ENCODE results near the gene FGFR2.

Gene FGFR2

GRCh38 chr10:121536310-121536913 is 61.8 kb downstream of the FGFR2 start:
- H3K27me3 Mint-ChIP-seq, result no peaks in the 10 kb centered on the region
- DNase-seq (no peak), ATAC-seq (no peak)
- no peak overlapping the region for H3K4me3 Mint-ChIP-seq
- no peak overlapping the region for H3K27ac Mint-ChIP-seq
- H3K36me3 Mint-ChIP-seq (ENCODE audit: low read depth), result no peaks in the 10 kb centered on the region
- H3K9me3 Mint-ChIP-seq, result no peaks in the 10 kb centered on the region
- no peaks in the 10 kb centered on the region for H3K4me1 Mint-ChIP-seq

- Mint-ChIP-seq H3K36me3 (ENCODE audit: low read depth) (no peaks in the 10 kb centered on the region), H3K27ac (no peak overlapping the region), H3K4me1 (no peaks in the 10 kb centered on the region), H3K9me3 (no peaks in the 10 kb centered on the region), H3K4me3 (no peak overlapping the region), H3K27me3 (no peaks in the 10 kb centered on the region)
- DNase-seq (no peak), ATAC-seq (no peak)
These were observed 62.9 kb downstream of the FGFR2 start for GRCh38 chr10:121535381-121535780.

- no peak for ATAC-seq
- no peaks in the 10 kb centered on the region for H3K36me3 Mint-ChIP-seq (ENCODE audit: low read depth)
- H3K4me1 Mint-ChIP-seq, result no peaks in the 10 kb centered on the region
These were observed 65.9 kb downstream of the FGFR2 start for GRCh38 chr10:121532292-121532864.

DNA sequence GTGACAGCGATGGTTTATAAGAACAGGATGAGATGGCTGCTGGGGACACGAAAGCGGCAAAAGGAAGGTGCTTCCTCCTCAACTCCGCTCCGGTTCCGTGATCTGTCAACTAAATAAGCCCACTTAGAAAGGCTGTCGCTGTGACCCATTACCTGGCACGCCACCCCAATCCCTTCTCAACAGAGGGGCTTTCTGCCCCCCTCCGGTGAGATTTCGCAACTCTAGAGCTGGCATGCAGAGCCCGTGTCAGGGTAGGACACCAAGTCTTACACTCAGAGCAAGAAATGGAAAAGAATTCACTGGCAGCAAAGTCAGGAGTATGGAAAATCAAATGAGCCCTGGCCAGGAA is 66.4 kb downstream of the FGFR2 start:
- ATAC-seq (no peak), DNase-seq (no peak)
- H3K4me3 Mint-ChIP-seq, result no peak overlapping the region
- H3K27ac Mint-ChIP-seq, result no peak overlapping the region
- H3K36me3 Mint-ChIP-seq (ENCODE audit: low read depth), result no peaks in the 10 kb centered on the region
- H3K4me1 Mint-ChIP-seq, result no peaks in the 10 kb centered on the region
- H3K9me3 Mint-ChIP-seq, result no peaks in the 10 kb centered on the region
- no peaks in the 10 kb centered on the region for H3K27me3 Mint-ChIP-seq

More at GRCh38 chr10:121532292-121532864, 65.9 kb downstream of the FGFR2 start:
- H3K27ac Mint-ChIP-seq, result no peak overlapping the region
- H3K27me3 Mint-ChIP-seq, result no peaks in the 10 kb centered on the region
- H3K9me3 Mint-ChIP-seq, result no peaks in the 10 kb centered on the region
- H3K4me3 Mint-ChIP-seq, result no peak overlapping the region
- DNase-seq, result no peak

GRCh38 chr10:121531076-121531829 is 67.0 kb downstream of the FGFR2 start:
- H3K4me1 Mint-ChIP-seq, result no peaks in the 10 kb centered on the region
- H3K27ac Mint-ChIP-seq, result no peak overlapping the region
- no peaks in the 10 kb centered on the region for H3K27me3 Mint-ChIP-seq
- no peaks in the 10 kb centered on the region for H3K36me3 Mint-ChIP-seq (ENCODE audit: low read depth)
- DNase-seq, result no peak
- ATAC-seq, result no peak
- H3K4me3 Mint-ChIP-seq, result no peak overlapping the region
- H3K9me3 Mint-ChIP-seq, result no peaks in the 10 kb centered on the region

- ATAC-seq, result no peak
- Mint-ChIP-seq H3K27me3 (no peaks in the 10 kb centered on the region), H3K27ac (no peak overlapping the region), H3K9me3 (no peaks in the 10 kb centered on the region), H3K4me3 (no peak overlapping the region), H3K4me1 (no peaks in the 10 kb centered on the region), H3K36me3 (ENCODE audit: low read depth) (no peaks in the 10 kb centered on the region)
- no peak for DNase-seq
These were observed 67.7 kb downstream of the FGFR2 start for GRCh38 chr10:121530481-121531075.

DNA sequence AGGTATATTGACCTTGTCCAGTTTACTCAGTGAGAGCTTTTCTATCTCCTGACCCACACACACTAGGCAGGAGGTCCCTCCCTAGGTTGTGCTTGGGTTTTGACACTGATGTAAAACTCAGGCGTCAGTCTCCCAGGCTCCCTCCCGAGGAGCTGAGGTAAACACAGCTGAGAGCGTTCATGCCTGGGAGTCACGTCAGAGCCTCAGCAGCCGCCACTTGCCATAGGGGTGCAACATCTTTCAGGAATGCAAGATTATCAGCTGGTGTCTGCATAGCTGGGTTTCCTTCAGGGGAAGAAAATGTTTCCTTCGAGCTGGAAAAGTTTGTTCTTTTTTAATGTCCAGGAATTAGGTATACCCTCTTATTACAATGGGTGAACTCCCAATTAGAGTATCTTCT is 70.6 kb downstream of the FGFR2 start:
- Mint-ChIP-seq H3K27ac (no peak overlapping the region), H3K4me3 (no peak overlapping the region), H3K27me3 (no peaks in the 10 kb centered on the region), H3K4me1 (no peaks in the 10 kb centered on the region), H3K36me3 (ENCODE audit: low read depth) (no peaks in the 10 kb centered on the region), H3K9me3 (no peaks in the 10 kb centered on the region)
- DNase-seq (no peak), ATAC-seq (no peak)

DNA sequence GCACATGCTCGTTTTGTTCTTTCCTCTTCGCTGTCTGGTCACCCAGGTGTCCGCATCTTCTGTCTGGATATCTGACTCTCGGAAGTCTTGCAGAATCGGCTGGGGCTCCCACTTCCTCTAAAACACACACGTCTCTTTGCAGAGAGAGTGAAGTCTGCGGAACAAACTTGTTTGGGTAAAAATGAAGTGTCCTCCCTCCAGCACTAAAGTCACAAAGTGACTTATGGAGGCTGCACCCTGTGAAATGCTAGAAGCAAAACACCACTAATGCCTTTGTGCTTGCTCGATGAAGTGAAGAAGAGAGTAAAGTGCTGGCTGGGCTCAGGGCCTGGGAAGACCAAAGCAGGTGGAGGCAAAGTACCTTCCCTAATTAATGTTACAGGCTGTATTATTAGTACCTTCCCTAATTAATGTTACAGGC is 71.4 kb downstream of the FGFR2 start:
- peaks cover 2% of the 10 kb centered on the region for H3K9me3 Mint-ChIP-seq
- no peak overlapping the region for H3K27ac Mint-ChIP-seq
- ATAC-seq (no peak), DNase-seq (no peak)
- H3K27me3 Mint-ChIP-seq, result no peaks in the 10 kb centered on the region
- H3K36me3 Mint-ChIP-seq (ENCODE audit: low read depth), result no peaks in the 10 kb centered on the region
- H3K4me3 Mint-ChIP-seq, result no peak overlapping the region
- H3K4me1 Mint-ChIP-seq, result no peaks in the 10 kb centered on the region

DNA sequence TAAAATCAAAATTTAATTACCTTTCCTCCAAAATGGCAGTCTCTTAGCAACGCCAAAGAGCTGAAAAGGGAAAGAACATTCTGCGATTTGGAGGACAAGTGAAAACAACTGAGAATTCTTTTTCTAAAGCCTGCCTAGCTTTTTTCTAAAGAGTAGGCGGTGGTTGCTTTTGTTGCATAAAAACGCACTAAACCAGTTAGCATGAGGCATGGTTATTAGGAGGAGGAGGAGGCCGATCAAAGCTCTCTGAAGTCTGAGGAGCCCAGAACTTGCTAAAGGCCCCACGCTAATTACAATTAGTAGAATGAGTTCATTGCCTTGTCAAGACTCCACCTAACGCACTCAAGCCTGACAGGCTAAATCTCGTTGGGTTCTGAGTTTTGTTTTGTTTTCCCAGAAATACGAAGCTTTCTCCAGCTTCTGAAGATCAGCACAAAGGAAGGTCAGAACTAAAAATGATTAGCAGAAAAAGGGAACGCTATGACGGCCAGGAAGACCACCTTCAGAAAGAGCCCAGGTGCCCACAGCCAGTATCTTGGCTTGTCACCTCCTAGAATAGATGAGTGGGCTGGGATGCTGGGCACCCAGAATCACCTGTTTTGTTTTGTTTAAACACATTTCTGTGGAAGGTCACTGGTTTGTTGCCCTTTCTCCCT is 72.0 kb downstream of the FGFR2 start:
- peaks cover 4% of the 10 kb centered on the region for H3K9me3 Mint-ChIP-seq
- no peaks in the 10 kb centered on the region for H3K4me1 Mint-ChIP-seq
- no peaks in the 10 kb centered on the region for H3K27me3 Mint-ChIP-seq
- H3K4me3 Mint-ChIP-seq, result no peak overlapping the region
- ATAC-seq (no peak), DNase-seq (no peak)
- H3K27ac Mint-ChIP-seq, result no peak overlapping the region
- no peaks in the 10 kb centered on the region for H3K36me3 Mint-ChIP-seq (ENCODE audit: low read depth)

DNA sequence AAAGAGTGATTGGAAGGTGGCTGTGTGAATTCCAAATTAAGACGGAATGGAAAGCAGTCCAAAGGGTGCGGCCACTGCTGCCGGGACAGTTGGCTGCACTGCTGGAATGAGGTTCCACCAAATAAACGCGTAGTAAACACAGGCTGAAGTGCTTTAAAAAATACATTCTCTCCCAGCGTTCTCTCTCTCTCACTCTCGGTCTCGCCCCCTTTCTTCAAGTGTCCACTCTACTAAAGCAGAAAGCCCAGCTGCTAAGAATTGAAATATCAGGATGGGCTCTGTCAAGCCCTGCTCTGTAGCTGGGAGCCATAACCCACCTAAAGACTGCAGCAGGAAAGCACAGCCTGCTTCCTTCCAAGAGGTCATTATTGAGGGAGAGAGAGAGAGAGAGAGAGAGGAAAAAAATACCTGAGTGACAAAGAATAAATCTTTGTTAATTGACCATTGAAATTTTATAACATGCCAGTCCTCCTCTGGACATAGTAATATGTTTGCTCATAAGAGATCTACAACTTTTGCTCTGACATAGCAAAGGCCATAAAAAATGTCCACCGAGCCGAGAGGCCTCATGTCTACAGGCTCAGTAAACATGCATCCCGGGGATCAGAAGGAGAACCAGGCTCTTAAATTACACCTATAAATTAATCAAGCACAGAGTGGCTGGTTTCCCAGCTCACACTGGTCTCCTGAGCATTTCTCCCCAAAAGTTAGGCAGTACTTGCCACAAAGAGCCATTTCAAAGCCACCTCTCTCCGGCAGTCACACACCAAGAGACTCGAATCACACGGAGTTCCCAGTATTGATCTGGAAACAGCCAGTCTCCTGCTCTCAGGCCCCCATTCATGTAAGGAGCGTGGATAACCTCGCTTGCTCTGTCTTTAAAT is 72.8 kb downstream of the FGFR2 start:
- H3K27me3 Mint-ChIP-seq, result no peaks in the 10 kb centered on the region
- DNase-seq, result no peak
- H3K9me3 Mint-ChIP-seq, result peaks cover 4% of the 10 kb centered on the region
- no peak for ATAC-seq
- no peaks in the 10 kb centered on the region for H3K36me3 Mint-ChIP-seq (ENCODE audit: low read depth)
- no peak overlapping the region for H3K27ac Mint-ChIP-seq
- no peaks in the 10 kb centered on the region for H3K4me1 Mint-ChIP-seq
- no peak overlapping the region for H3K4me3 Mint-ChIP-seq

GRCh38 chr10:121524157-121524817 is 74.0 kb downstream of the FGFR2 start:
- Mint-ChIP-seq H3K27me3 (no peaks in the 10 kb centered on the region), H3K27ac (no peak overlapping the region), H3K4me1 (no peaks in the 10 kb centered on the region), H3K4me3 (no peak overlapping the region), H3K9me3 (peaks cover 4% of the 10 kb centered on the region), H3K36me3 (ENCODE audit: low read depth) (no peaks in the 10 kb centered on the region)
- DNase-seq, result no peak
- ATAC-seq, result no peak

DNA sequence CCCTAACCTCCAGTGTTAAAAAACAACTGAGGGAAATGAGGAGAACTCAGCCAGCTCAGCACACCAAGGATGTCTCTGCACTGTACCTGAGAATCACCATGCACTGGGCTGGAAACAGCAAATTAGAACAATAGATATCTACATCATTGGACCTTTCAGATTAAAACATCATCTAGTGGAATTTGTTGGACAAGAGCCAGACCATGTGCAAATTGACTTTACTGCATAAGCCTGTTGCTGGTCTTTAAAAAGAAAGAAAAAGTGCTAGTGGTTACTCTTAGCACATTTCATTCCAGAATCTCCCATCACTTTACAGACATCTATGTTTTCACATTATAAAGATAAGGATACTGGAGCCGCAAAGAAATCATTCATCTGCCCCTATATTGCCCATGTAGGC is 75.4 kb downstream of the FGFR2 start:
- H3K9me3 Mint-ChIP-seq, result peaks cover 4% of the 10 kb centered on the region
- no peaks in the 10 kb centered on the region for H3K4me1 Mint-ChIP-seq
- DNase-seq, result no peak
- no peak overlapping the region for H3K4me3 Mint-ChIP-seq
- H3K36me3 Mint-ChIP-seq (ENCODE audit: low read depth), result no peaks in the 10 kb centered on the region
- H3K27ac Mint-ChIP-seq, result no peak overlapping the region
- H3K27me3 Mint-ChIP-seq, result peaks cover 2% of the 10 kb centered on the region
- ATAC-seq, result no peak

DNA sequence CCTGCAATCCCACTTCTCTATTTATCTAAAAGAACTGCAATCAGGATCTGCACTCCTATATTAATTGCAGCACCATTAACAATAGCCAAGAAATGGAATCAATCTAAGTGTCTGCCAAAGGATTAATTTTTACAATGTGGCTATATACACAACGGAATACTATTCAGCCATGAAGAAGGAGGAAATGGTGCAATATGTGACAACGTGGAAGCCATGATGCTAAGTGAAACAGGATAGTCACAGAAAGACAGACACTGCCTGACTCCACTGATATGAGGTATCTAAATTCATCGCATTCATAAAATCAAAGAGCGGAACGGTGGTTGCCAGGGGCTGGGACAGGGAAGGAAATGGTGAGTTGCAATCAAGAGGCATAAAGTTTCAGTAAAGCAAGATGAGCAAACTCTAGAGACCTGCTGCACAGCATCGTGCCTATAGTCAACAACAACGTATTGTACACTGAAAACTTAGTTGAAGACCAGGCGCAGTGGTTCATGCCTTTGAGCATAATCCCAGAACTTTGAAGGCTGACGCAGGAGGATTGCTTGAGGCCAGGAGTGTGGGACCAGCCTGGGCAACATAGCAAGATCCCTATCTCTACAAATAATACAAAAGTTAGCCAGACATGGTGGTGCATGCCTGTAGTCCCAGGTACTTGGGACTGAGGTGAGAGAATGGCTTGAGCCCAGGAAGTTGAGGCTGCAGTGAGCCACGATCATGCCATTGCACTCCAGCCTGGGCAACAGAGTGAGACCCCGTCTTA is 76.3 kb downstream of the FGFR2 start:
- no peak for ATAC-seq
- Mint-ChIP-seq H3K4me3 (no peak overlapping the region), H3K27ac (no peak overlapping the region), H3K4me1 (no peaks in the 10 kb centered on the region), H3K9me3 (peaks cover 4% of the 10 kb centered on the region), H3K36me3 (ENCODE audit: low read depth) (no peaks in the 10 kb centered on the region), H3K27me3 (peaks cover 2% of the 10 kb centered on the region)
- DNase-seq, result no peak

All from activated naive CD8-positive, alpha-beta T cell treated with anti-CD3 and anti-CD28 coated beads, Interleukin-2, amount 50 U/mL, for 24 hours (primary cell).